Osteoblast (primary cell): ENCODE data around the gene CRYGA. TPM values are rescaled to one million over a fixed set of nuclear protein-coding genes. Genes with fewer than 3 reads are reported as not detected.

ENCODE experiments used
- DNase-seq: peaks from one replicate; pipeline ENCODE4 v3.0.0; 2011; ENCODE audit warnings: low spot score, mixed read lengths; ENCODE audit not compliant: insufficient read length; ENCODE audit errors: missing footprints
- H2AFZ ChIP-seq: 2 replicates; pipeline ENCODE4 v1.6.0; 2011; ENCODE audit warnings: mild to moderate bottlenecking, low read length
- H3K27ac ChIP-seq: 2 replicates; pipeline ENCODE4 v1.5.1; 2011; ENCODE audit warnings: mild to moderate bottlenecking, low read depth, low read length, moderate library complexity
- H3K27me3 ChIP-seq: 2 replicates; pipeline ENCODE4 v1.6.0; 2012; ENCODE audit warnings: mild to moderate bottlenecking, control low read depth, inconsistent platforms, low read length, moderate library complexity; ENCODE audit not compliant: insufficient read depth
- H3K36me3 ChIP-seq: 2 replicates; pipeline ENCODE4 v1.5.1; 2011; ENCODE audit warnings: mild to moderate bottlenecking, low read length, control low read depth, moderate library complexity; ENCODE audit not compliant: insufficient read depth
- H3K4me1 ChIP-seq: 2 replicates; pipeline ENCODE4 v1.5.1; 2011; ENCODE audit warnings: mild to moderate bottlenecking, low read length, control low read depth, moderate library complexity; ENCODE audit not compliant: insufficient read depth
- H3K4me2 ChIP-seq: 2 replicates; pipeline ENCODE4 v1.6.0; 2011; ENCODE audit warnings: mild to moderate bottlenecking, low read length; ENCODE audit not compliant: insufficient read depth
- H3K4me3 ChIP-seq: fragments of 200-600 bp; sonication (generic); 3 replicates; pipeline ENCODE4 v1.5.1; 2012; ENCODE audit warnings: mild to moderate bottlenecking, low read length, inconsistent platforms; ENCODE audit not compliant: insufficient read depth
- H3K79me2 ChIP-seq: 2 replicates; pipeline ENCODE4 v1.6.0; 2012; ENCODE audit warnings: mild to moderate bottlenecking, low read length, control low read depth, inconsistent platforms; ENCODE audit not compliant: insufficient read depth
- H3K9me3 ChIP-seq: 2 replicates; pipeline ENCODE4 v1.5.1; 2011; ENCODE audit warnings: low read depth, low read length, control low read depth
- H4K20me1 ChIP-seq: 2 replicates; pipeline ENCODE4 v1.6.0; 2012; ENCODE audit warnings: mild to moderate bottlenecking, low read length, control low read depth; ENCODE audit not compliant: insufficient read depth
- total RNA-seq: library from RNA; depleted of rRNA; stranded (reverse); fragments of >200 nt; gene quantifications from 2 replicates; pipeline ENCODE4 v1.2.3, GENCODE V29; 2012
- TF ChIP-seq, protein P1 (sequence below): IDR thresholded peaks from 2 replicates; pipeline ENCODE4 v1.5.1; 2011; ENCODE audit warnings: mild to moderate bottlenecking, low read depth, low read length, moderate library complexity; ENCODE audit errors: extremely low read depth

CRYGA gene
- total RNA-seq, 1 donor, result not detected

DNA sequence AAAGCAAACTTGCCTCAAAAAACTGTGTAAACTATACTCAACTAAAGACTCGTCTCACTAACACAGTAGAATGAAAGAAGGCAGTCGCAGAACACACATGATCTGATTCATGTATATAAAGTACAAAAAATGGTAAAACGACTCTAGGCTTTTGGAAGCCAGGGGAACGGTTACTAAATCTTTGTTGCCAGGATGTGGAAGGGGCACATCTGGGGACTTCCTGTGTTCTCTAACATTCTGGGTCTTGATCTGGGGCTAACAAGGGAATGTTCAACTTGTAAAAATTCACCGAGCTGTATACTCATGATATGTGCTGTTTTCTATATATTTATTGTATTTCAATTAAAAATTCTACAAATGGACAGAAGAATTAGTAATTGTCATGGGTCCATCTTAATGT is 40.8 kb upstream of the CRYGA start:
- Histone ChIP-seq H3K4me1 (no peaks in the 10 kb centered on the region), H3K4me2 (no peak overlapping the region), H3K79me2 (no peaks in the 10 kb centered on the region), H3K27ac (no peak overlapping the region), H3K4me3 (no peak overlapping the region), H4K20me1 (no peaks in the 10 kb centered on the region), H2AFZ (no peak overlapping the region), H3K36me3 (no peaks in the 10 kb centered on the region), H3K27me3 (no peaks in the 10 kb centered on the region), H3K9me3 (no peaks in the 10 kb centered on the region)
- DNase-seq, result no peak
- TF ChIP-seq, protein P1, sequence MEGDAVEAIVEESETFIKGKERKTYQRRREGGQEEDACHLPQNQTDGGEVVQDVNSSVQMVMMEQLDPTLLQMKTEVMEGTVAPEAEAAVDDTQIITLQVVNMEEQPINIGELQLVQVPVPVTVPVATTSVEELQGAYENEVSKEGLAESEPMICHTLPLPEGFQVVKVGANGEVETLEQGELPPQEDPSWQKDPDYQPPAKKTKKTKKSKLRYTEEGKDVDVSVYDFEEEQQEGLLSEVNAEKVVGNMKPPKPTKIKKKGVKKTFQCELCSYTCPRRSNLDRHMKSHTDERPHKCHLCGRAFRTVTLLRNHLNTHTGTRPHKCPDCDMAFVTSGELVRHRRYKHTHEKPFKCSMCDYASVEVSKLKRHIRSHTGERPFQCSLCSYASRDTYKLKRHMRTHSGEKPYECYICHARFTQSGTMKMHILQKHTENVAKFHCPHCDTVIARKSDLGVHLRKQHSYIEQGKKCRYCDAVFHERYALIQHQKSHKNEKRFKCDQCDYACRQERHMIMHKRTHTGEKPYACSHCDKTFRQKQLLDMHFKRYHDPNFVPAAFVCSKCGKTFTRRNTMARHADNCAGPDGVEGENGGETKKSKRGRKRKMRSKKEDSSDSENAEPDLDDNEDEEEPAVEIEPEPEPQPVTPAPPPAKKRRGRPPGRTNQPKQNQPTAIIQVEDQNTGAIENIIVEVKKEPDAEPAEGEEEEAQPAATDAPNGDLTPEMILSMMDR, result no peak

DNA sequence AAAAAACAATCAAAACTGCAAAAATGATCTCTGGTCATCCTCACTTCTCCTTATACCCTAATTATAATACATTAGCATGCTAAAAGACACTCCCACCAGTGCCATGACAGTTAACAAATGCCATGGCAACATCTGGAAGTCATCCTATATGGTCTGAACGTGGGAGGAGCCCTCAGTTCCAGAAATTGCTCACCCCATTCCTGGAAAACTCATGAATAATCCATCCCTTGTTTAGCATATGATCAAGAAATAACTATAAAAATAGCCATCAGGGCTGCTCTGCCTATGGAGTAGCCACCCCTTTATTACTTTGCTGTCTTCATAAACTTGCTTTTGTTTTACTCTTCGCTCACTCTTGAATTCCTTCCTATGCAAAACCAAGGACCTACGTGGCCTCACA is 32.1 kb upstream of the CRYGA start:
- H3K27me3 ChIP-seq, result no peaks in the 10 kb centered on the region
- no peak for DNase-seq
- no peaks in the 10 kb centered on the region for H3K79me2 ChIP-seq
- no peaks in the 10 kb centered on the region for H3K36me3 ChIP-seq
- H2AFZ ChIP-seq, result peak overlapping the region; percentile 64
- TF ChIP-seq, protein P1, result no peak
- H4K20me1 ChIP-seq, result no peaks in the 10 kb centered on the region
- peaks cover 6% of the 10 kb centered on the region for H3K4me1 ChIP-seq
- H3K4me3 ChIP-seq, result no peak overlapping the region
- H3K4me2 ChIP-seq, result no peak overlapping the region
- no peak overlapping the region for H3K27ac ChIP-seq
- H3K9me3 ChIP-seq, result no peaks in the 10 kb centered on the region

DNA sequence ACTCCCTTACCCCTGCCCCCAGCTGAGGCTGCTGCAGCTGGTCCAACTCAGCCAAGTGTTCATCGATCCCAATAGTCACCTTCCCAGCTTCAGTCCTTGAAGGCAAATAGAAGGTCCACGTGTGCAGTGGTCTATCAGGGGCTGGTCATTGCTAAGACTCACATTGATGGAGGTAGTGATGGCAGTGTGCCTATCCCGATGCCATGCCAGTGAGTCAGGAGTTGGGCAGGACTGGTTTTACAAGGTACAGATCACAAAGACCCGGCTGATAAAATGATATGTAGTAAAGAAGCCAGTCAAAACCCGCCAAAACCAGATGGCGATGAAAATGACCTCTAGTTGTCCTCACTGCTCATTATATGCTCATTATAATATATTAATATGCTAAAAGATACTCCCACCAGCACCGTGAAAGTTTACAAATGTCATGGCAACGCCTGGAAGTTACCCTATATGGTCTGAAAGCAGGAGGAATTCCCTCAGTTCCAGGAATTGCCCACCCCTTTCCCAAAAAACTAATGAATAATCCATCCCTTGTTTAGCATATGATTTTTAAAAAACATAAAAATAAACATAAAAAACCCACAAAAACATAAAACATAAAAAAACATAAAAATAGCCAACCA is 29.3 kb upstream of the CRYGA start:
- H3K27me3 ChIP-seq, result peaks cover 3% of the 10 kb centered on the region
- DNase-seq, result no peak
- no peak overlapping the region for H2AFZ ChIP-seq
- TF ChIP-seq, protein P1, result no peak
- H3K79me2 ChIP-seq, result no peaks in the 10 kb centered on the region
- H3K9me3 ChIP-seq, result no peaks in the 10 kb centered on the region
- no peaks in the 10 kb centered on the region for H4K20me1 ChIP-seq
- no peak overlapping the region for H3K27ac ChIP-seq
- no peaks in the 10 kb centered on the region for H3K36me3 ChIP-seq
- H3K4me1 ChIP-seq, result peaks cover 6% of the 10 kb centered on the region
- no peak overlapping the region for H3K4me2 ChIP-seq
- no peak overlapping the region for H3K4me3 ChIP-seq

DNA sequence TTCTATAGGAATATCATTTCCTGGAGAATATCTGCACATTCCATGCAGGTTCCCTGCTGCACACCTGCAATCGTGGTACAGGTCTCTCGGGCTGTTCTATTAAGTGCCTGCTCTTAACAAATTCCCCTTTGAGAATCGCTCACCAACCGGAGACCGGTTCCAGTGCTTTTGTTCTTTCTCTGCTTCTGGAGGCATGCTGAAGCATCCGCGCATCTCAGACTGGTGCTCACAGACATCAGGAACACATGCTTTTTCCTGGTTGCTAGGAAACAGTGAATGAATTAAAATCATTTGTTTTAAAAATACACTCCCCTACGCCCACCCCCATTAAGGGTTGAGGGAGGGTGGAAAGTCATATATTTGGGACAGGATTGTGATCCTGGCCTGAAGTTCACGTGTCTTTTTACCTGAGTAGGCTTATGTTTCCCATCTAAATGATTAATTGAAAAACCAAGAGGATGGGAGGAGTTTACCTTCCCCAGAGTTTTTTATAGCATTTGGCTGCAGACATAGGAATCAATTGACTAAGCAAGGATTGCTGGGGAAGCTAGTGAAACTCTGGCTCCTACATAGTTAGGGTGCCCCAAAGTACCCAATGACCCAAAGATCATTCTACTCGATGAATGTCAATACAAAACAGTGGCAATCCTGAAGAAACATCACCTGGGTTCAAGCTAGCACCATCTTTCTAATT is 26.6 kb upstream of the CRYGA start, which contains the start of gene C2orf80:
Gene C2orf80 (minus strand): TSS at position 221 of the 694 bp plus-strand sequence. CDS start 3,044 bp downstream, outside the sequence.
- Histone ChIP-seq H3K4me3 (no peak within 1 kb of the TSS), H4K20me1 (no peaks in the 10 kb centered on the region), H3K9me3 (no peaks in the 10 kb centered on the region), H3K36me3 (no peaks in the 10 kb centered on the region), H3K4me2 (no peak within 1 kb of the TSS), H2AFZ (no peak within 1 kb of the TSS), H3K27ac (no peak within 1 kb of the TSS), H3K4me1 (peaks cover 6% of the 10 kb centered on the region), H3K79me2 (no peaks in the 10 kb centered on the region), H3K27me3 (peaks cover 15% of the 10 kb centered on the region)
- no peak for DNase-seq
- TF ChIP-seq, protein P1, result no peak
